Dedifferentiated amniotic fluid mesenchymal stem cell (primary cell): Measurements from ENCODE around the gene EDEM1.
"Not testable (repeated sequence)": the region's sequence is repeated elsewhere in the genome, so short reads cannot be mapped to it uniquely, and the experiment has no call there.

ENCODE experiments used
- DNase-seq: peaks from one replicate; pipeline ENCODE4 v3.0.0-alpha.2; 2016; ENCODE audit errors: extremely low spot score

The EDEM1 gene

GRCh38 chr3:5232570-5232969, 45.1 kb downstream of the EDEM1 start:
- DNase-seq, result no peak

- no peak for DNase-seq
Measured at GRCh38 chr3:5233026-5233425, 45.5 kb downstream of the EDEM1 start.

GRCh38 chr3:5235655-5236054, 48.1 kb downstream of the EDEM1 start:
- no peak for DNase-seq

- DNase-seq, result no peak
Measured at GRCh38 chr3:5238545-5238944, 51.0 kb downstream of the EDEM1 start.

GRCh38 chr3:5239602-5240001, 52.1 kb downstream of the EDEM1 start:
- DNase-seq, result no peak

GRCh38 chr3:5240740-5241139, 53.2 kb downstream of the EDEM1 start:
- DNase-seq, result no peak

GRCh38 chr3:5242785-5243184, 55.3 kb downstream of the EDEM1 start:
- not testable (repeated sequence) for DNase-seq

- DNase-seq, result no peak
Measured at GRCh38 chr3:5245927-5246326, 58.4 kb downstream of the EDEM1 start.

- no peak for DNase-seq
Measured at GRCh38 chr3:5248822-5249221, 61.3 kb downstream of the EDEM1 start.

GRCh38 chr3:5250467-5251195, 63.1 kb downstream of the EDEM1 start:
- DNase-seq, result no peak

GRCh38 chr3:5251196-5251583, 63.7 kb downstream of the EDEM1 start:
- no peak for DNase-seq

GRCh38 chr3:5252131-5252530, 64.6 kb downstream of the EDEM1 start:
- no peak for DNase-seq

GRCh38 chr3:5254281-5255048, 67.0 kb downstream of the EDEM1 start:
- no peak for DNase-seq

GRCh38 chr3:5255404-5256344, 68.2 kb downstream of the EDEM1 start:
- no peak for DNase-seq

GRCh38 chr3:5258526-5258925, 71.0 kb downstream of the EDEM1 start:
- DNase-seq, result no peak

GRCh38 chr3:5260992-5261501, 73.5 kb downstream of the EDEM1 start:
- DNase-seq, result no peak

- DNase-seq, result no peak
Measured at GRCh38 chr3:5262507-5262906, 75.0 kb downstream of the EDEM1 start.

GRCh38 chr3:5264093-5264600, 76.6 kb downstream of the EDEM1 start:
- DNase-seq, result no peak

GRCh38 chr3:5264896-5265770, 77.6 kb downstream of the EDEM1 start:
- no peak for DNase-seq

GRCh38 chr3:5267252-5267651, 79.7 kb downstream of the EDEM1 start:
- DNase-seq, result no peak

- DNase-seq, result no peak
Measured at GRCh38 chr3:5267889-5268288, 80.4 kb downstream of the EDEM1 start.
